Measurements from ENCODE around the gene TBC1D3B.

TBC1D3B gene

GRCh38 chr17:36120221-36120620, 56.2 kb downstream of the TBC1D3B start:
- H3K9me3 ChIP-seq (ENCODE audit: insufficient read depth, low read length), result peaks cover 14% of the 10 kb centered on the region
- no peak overlapping the region for H3K9ac ChIP-seq (ENCODE audit: insufficient read length, low read depth)
- H3K4me3 ChIP-seq (ENCODE audit: insufficient read length, low read depth), result no peak overlapping the region
- TF ChIP-seq ZNF274 (IDR thresholded peaks at IDR 0.05; ENCODE audit: low read depth, low read length), result no peak
- TF ChIP-seq SUZ12 (IDR thresholded peaks at IDR 0.05; ENCODE audit: extremely low read depth, insufficient read depth, insufficient read length), result no peak
- TF ChIP-seq YY1 (IDR thresholded peaks at IDR 0.05; ENCODE audit: insufficient read depth, insufficient read length), result no peak
- peaks cover 2% of the 10 kb centered on the region for H3K4me1 ChIP-seq (ENCODE audit: insufficient read depth, insufficient read length)
- DNase-seq (ENCODE audit: low read depth, low spot score), result no peak
- H3K36me3 ChIP-seq (ENCODE audit: insufficient read depth, insufficient read length, low read length), result no peaks in the 10 kb centered on the region
- H3K27me3 ChIP-seq (ENCODE audit: insufficient read depth, insufficient read length), result no peaks in the 10 kb centered on the region

GRCh38 chr17:36118477-36119353, 57.7 kb downstream of the TBC1D3B start:
- no peak for TF ChIP-seq SUZ12 (IDR thresholded peaks at IDR 0.05; ENCODE audit: extremely low read depth, insufficient read depth, insufficient read length)
- TF ChIP-seq ZNF274 (IDR thresholded peaks at IDR 0.05; ENCODE audit: low read depth, low read length), result no peak
- no peak for TF ChIP-seq YY1 (IDR thresholded peaks at IDR 0.05; ENCODE audit: insufficient read depth, insufficient read length)
- Histone ChIP-seq H3K36me3 (ENCODE audit: insufficient read depth, insufficient read length, low read length) (no peaks in the 10 kb centered on the region), H3K4me1 (ENCODE audit: insufficient read depth, insufficient read length) (peaks cover 2% of the 10 kb centered on the region), H3K9ac (ENCODE audit: insufficient read length, low read depth) (no peak overlapping the region), H3K27me3 (ENCODE audit: insufficient read depth, insufficient read length) (no peaks in the 10 kb centered on the region), H3K9me3 (ENCODE audit: insufficient read depth, low read length) (no peaks in the 10 kb centered on the region), H3K4me3 (ENCODE audit: insufficient read length, low read depth) (no peak overlapping the region)
- DNase-seq (ENCODE audit: low read depth, low spot score), result no peak

GRCh38 chr17:36117505-36118382, 58.7 kb downstream of the TBC1D3B start:
- Histone ChIP-seq H3K27me3 (ENCODE audit: insufficient read depth, insufficient read length) (no peaks in the 10 kb centered on the region), H3K4me1 (ENCODE audit: insufficient read depth, insufficient read length) (peaks cover 2% of the 10 kb centered on the region), H3K36me3 (ENCODE audit: insufficient read depth, insufficient read length, low read length) (no peaks in the 10 kb centered on the region), H3K4me3 (ENCODE audit: insufficient read length, low read depth) (no peak overlapping the region), H3K9ac (ENCODE audit: insufficient read length, low read depth) (no peak overlapping the region), H3K9me3 (ENCODE audit: insufficient read depth, low read length) (0 out of 2 replicates have a peak, but pooled peaks cover 4% of the 10 kb centered on the region)
- DNase-seq (ENCODE audit: low read depth, low spot score), result no peak
- TF ChIP-seq ZNF274 (IDR thresholded peaks at IDR 0.05; ENCODE audit: low read depth, low read length) (no peak), YY1 (IDR thresholded peaks at IDR 0.05; ENCODE audit: insufficient read depth, insufficient read length) (no peak), SUZ12 (IDR thresholded peaks at IDR 0.05; ENCODE audit: extremely low read depth, insufficient read depth, insufficient read length) (no peak)
